Transverse colon (tissue), 4 donors: ENCODE results near the gene PYGO2.

Source experiments
- CTCF ChIP-seq, 5 experiments: fragments of 200-600 bp in 3 of 5; fragments of 450-650 bp in 2 of 5; sonication (generic) in 3 of 5; IDR thresholded peaks; 1 replicate in 2 of 5; 2 replicates in 3 of 5; pipeline ENCODE4 v1.5.1; 2016 to 2017; ENCODE audit warnings: antibody characterized with exemption in 5 of 5, inconsistent platforms in 3 of 5, mild to moderate bottlenecking in 2 of 5, moderate library complexity in 1 of 5
- EP300 ChIP-seq: sonication (generic); formaldehyde crosslinking; IDR thresholded peaks from one replicate; pipeline ENCODE4 v1.6.1; 2017; ENCODE audit warnings: antibody characterized with exemption, low read depth
- POLR2A ChIP-seq: fragments of 450-650 bp; IDR thresholded peaks from one replicate; pipeline ENCODE4 v1.6.1; 2016; ENCODE audit warnings: antibody characterized with exemption, mild to moderate bottlenecking, moderate library complexity
- POLR2AphosphoS5 ChIP-seq, 3 donors: sonication (generic); formaldehyde crosslinking; IDR thresholded peaks; one replicate each; pipeline ENCODE4 v1.6.1; 2016; ENCODE audit warnings: antibody characterized with exemption in 3 of 3

DNA sequence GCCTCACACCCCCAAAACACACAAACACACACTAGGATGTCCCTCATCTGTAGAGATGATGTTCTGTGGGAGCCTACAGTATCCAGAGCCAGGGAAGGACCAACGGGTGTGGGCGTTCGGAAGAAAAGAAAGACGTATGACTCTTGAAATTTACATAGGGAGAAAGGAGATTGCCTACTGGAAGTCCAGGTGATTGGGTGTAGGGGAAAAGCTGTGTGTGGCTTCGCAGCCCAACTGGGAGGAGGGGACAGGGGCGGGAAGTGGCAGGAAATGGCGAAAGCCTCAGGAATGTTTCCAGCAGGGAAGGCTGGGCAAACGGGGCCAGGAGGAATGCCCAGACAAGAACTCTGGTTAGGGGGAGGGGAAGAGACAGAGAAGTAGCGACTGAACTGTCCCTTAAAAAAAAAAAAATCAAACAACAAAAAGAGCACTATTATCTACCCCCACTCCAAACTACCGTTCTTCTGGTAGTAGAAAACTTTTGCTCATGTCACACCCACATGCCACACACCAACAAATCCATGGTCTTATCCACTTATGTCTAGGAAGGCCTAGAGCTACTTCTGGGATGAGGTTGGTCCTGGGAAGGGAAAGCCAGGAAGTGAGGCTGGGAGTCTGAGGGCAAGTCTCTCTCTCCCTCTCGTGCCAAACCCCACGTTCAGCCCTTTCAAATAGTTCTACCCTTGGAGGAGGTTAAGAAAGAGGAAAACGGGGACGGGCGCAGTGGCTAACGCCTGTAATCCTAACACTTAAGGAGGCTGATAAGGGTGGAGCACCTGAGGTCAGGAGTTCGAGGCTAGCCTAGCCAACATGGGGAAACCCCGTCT is 11.1 kb upstream of the PYGO2 start:
- peak; percentile 30 for TF ChIP-seq POLR2A
- TF ChIP-seq CTCF (IDR thresholded peaks at IDR 0.05), result no peak
- peak in 1 of 3 donors; percentile 57 for TF ChIP-seq POLR2AphosphoS5 (IDR thresholded peaks at IDR 0.05)
- TF ChIP-seq EP300, result no peak
